Caki2 (cell line): Measurements from ENCODE around the gene PRPF4. TPM values are rescaled to one million over a fixed set of nuclear protein-coding genes. Genes with fewer than 3 reads are reported as not detected.

Experiments used
- DNase-seq: peaks from one replicate; pipeline ENCODE4 v3.0.0-alpha.2; 2015; ENCODE audit warnings: low read depth
- in situ Hi-C: cut with HindIII; loops from 2 replicates; pipeline ENCODE4 v1.10.0; 2016; ENCODE audit warnings: low sequenced_read_pairs, low pct_unique_long_range_greater_than_20kb, mixed read lengths
- total RNA-seq: library from RNA; depleted of rRNA; stranded (reverse); fragments of >200 nt; shearing (Covaris generic); gene quantifications from 2 replicates; pipeline ENCODE4 v1.2.3, GENCODE V29; 2014; ENCODE audit warnings: low replicate concordance; rRNA removed

Gene PRPF4
- total RNA-seq, 1 experiment from 2014 or later, result 56.1 TPM

- DNase-seq, result no peak
- in situ Hi-C loops, result no loop called here
These were observed 66.4 kb downstream of the PRPF4 start for GRCh38 chr9:113341712-113342410.

Other genes starting within 250 kb of the PRPF4 start
- not detected in 2 replicates for gene ZFP37, start 218.9 kb upstream of the PRPF4 start, total RNA-seq
- 1.4 and 4.7 TPM in 2 replicates for gene SLC31A2, start 124.7 kb upstream of the PRPF4 start, total RNA-seq
- gene FKBP15, start 54.4 kb upstream of the PRPF4 start, total RNA-seq, result 5.3 and 7.7 TPM in 2 replicates
- 9.4 and 13.3 TPM in 2 replicates for gene SLC31A1, start 54.1 kb upstream of the PRPF4 start, total RNA-seq
- gene CDC26, start 86 bp upstream of the PRPF4 start, total RNA-seq, result 31.2 and 68.7 TPM in 2 replicates
- 0.23 and 0.95 TPM in 2 replicates for gene RNF183, start 27.7 kb downstream of the PRPF4 start, total RNA-seq
- 4.1 and 7.8 TPM in 2 replicates for gene WDR31, start 64.6 kb downstream of the PRPF4 start, total RNA-seq
- not detected in 2 replicates for gene BSPRY, start 73.9 kb downstream of the PRPF4 start, total RNA-seq
- gene HDHD3, start 101.3 kb downstream of the PRPF4 start, total RNA-seq, result 19.4 and 39.5 TPM in 2 replicates
- 14.5 and 16.5 TPM in 2 replicates for gene ALAD, start 125.6 kb downstream of the PRPF4 start, total RNA-seq
- 88.0 and 97.8 TPM in 2 replicates for gene POLE3, start 135.0 kb downstream of the PRPF4 start, total RNA-seq
- not detected in 2 replicates for gene C9orf43, start 135.1 kb downstream of the PRPF4 start, total RNA-seq
- 52.7 and 74.5 TPM in 2 replicates for gene RGS3, start 188.1 kb downstream of the PRPF4 start, total RNA-seq